CD4-positive, CD25-positive, alpha-beta regulatory T cell (primary cell): Measurements from ENCODE around the gene HNRNPM. TPM values are rescaled to one million over a fixed set of nuclear protein-coding genes. Genes with fewer than 3 reads are reported as not detected.
"Not testable (repeated sequence)": the region's sequence is repeated elsewhere in the genome, so short reads cannot be mapped to it uniquely, and the experiment has no call there.

Experiments used
- ATAC-seq, 2 donors: fragments of 150-1000 bp; cut with Tn5 transposase; one replicate each; pipeline ENCODE4 v1.10.0; 2021; ENCODE audit warnings: low read depth in 2 of 2, moderate number of reproducible peaks in 2 of 2, moderate library complexity in 1 of 2
- DNase-seq, 3 donors: peaks; one replicate each; pipeline versions ENCODE4 v3.0.0 to v3.0.0-alpha.2; 2012 to 2022; ENCODE audit warnings: mixed read lengths in 1 of 3
- H3K27ac ChIP-seq: one replicate; pipeline ENCODE4 v1.7.0; 2013; ENCODE audit warnings: mild to moderate bottlenecking, low read length; ENCODE audit not compliant: insufficient read depth, poor library complexity, severe bottlenecking
- H3K27me3 ChIP-seq: one replicate; pipeline ENCODE4 v1.7.0; 2013; ENCODE audit warnings: low read length; ENCODE audit not compliant: control insufficient read depth, insufficient read depth
- H3K36me3 ChIP-seq: one replicate; pipeline ENCODE4 v1.7.0; 2013; ENCODE audit warnings: mild to moderate bottlenecking, low read length, moderate library complexity; ENCODE audit not compliant: control insufficient read depth, insufficient read depth
- H3K4me1 ChIP-seq: 2 replicates; pipeline ENCODE4 v1.7.0; 2013; ENCODE audit warnings: mild to moderate bottlenecking, low read length; ENCODE audit not compliant: insufficient read depth, control insufficient read depth, poor library complexity, severe bottlenecking
- H3K4me3 ChIP-seq: one replicate; pipeline ENCODE4 v1.7.0; 2013; ENCODE audit warnings: low read depth, mild to moderate bottlenecking, low read length, moderate library complexity
- H3K9me3 ChIP-seq, 2 experiments: 1 replicate in 1 of 2; 2 replicates in 1 of 2; pipeline ENCODE4 v1.7.0; 2013; ENCODE audit warnings: low read length in 2 of 2, mild to moderate bottlenecking in 1 of 2, moderate library complexity in 1 of 2; ENCODE audit not compliant: control insufficient read depth in 2 of 2
- H3K27ac Mint-ChIP-seq, 3 donors: one replicate each; pipeline ENCODE4 v1.8.0; 2020 to 2022; ENCODE audit warnings: mild to moderate bottlenecking in 3 of 3, mixed read lengths in 3 of 3, moderate library complexity in 2 of 3
- H3K27me3 Mint-ChIP-seq: one replicate; pipeline ENCODE4 v1.8.0; 2022; ENCODE audit warnings: mild to moderate bottlenecking, mixed read lengths
- H3K36me3 Mint-ChIP-seq: one replicate; pipeline ENCODE4 v1.8.0; 2020; ENCODE audit warnings: mixed read lengths
- H3K4me1 Mint-ChIP-seq, 4 donors: one replicate each; pipeline ENCODE4 v1.8.0; 2020 to 2022; ENCODE audit warnings: mixed read lengths in 4 of 4, mild to moderate bottlenecking in 1 of 4
- H3K4me3 Mint-ChIP-seq, 4 donors: one replicate each; pipeline ENCODE4 v1.8.0; 2020 to 2022; ENCODE audit warnings: mild to moderate bottlenecking in 4 of 4, mixed read lengths in 4 of 4, moderate library complexity in 3 of 4
- H3K9me3 Mint-ChIP-seq, 7 donors: one replicate each; pipeline ENCODE4 v1.8.0; 2020 to 2022; ENCODE audit warnings: mixed read lengths in 7 of 7, mild to moderate bottlenecking in 3 of 7, moderate library complexity in 2 of 7
- polyA plus RNA-seq, 4 donors: library from polyadenylated mRNA; unstranded; fragments of 300-500 nt; fragmentation: Illumina TruSeq; gene quantifications; one replicate each; pipeline ENCODE4 v1.2.3, GENCODE V29; 2021
- total RNA-seq: library from RNA; stranded (reverse); gene quantifications from one replicate; pipeline ENCODE4 v1.2.3, GENCODE V29; 2022

HNRNPM gene
- total and polyA plus RNA-seq, 5 donors from 2014 or later: 161 to 263 (median 184) TPM

- peaks cover 10% of the 10 kb centered on the region for H3K36me3 ChIP-seq
These were observed 14.1 kb upstream of the HNRNPM start for GRCh38 chr19:8430650-8431049.

GRCh38 chr19:8438236-8438635, 6.5 kb upstream of the HNRNPM start:
- H3K27ac Mint-ChIP-seq: no peak overlapping the region
- peaks cover 0 to 3% (median 0%) of the 10 kb centered on the region in 4 donors for H3K4me1 Mint-ChIP-seq
- H3K9me3 Mint-ChIP-seq: no peaks in the 10 kb centered on the region
- DNase-seq (no peak), ATAC-seq (no peak)
- no peaks in the 10 kb centered on the region for H3K9me3 ChIP-seq
- no peaks in the 10 kb centered on the region for H3K27me3 ChIP-seq
- no peaks in the 10 kb centered on the region for H3K4me1 ChIP-seq
- H3K4me3 Mint-ChIP-seq: no peak overlapping the region
- no peaks in the 10 kb centered on the region for H3K36me3 Mint-ChIP-seq
- H3K36me3 ChIP-seq: peaks cover 8% of the 10 kb centered on the region
- no peak overlapping the region for H3K4me3 ChIP-seq
- H3K27ac ChIP-seq: no peak overlapping the region
- peaks cover 4% of the 10 kb centered on the region for H3K27me3 Mint-ChIP-seq

More at GRCh38 chr19:8430650-8431049, 14.1 kb upstream of the HNRNPM start:
- Histone ChIP-seq H3K4me3 (no peak overlapping the region), H3K27me3 (no peaks in the 10 kb centered on the region), H3K9me3 (no peaks in the 10 kb centered on the region), H3K4me1 (no peaks in the 10 kb centered on the region), H3K27ac (no peak overlapping the region)
- Mint-ChIP-seq H3K36me3 (peaks cover 8% of the 10 kb centered on the region), H3K4me3 (no peak overlapping the region), H3K27ac (no peak overlapping the region), H3K9me3 (peaks cover 0 to 1% (median 0%) of the 10 kb centered on the region in 7 donors), H3K27me3 (no peaks in the 10 kb centered on the region), H3K4me1 (no peaks in the 10 kb centered on the region)
- no peak for DNase-seq
- no peak for ATAC-seq

GRCh38 chr19:8441725-8442544, 2.8 kb upstream of the HNRNPM start:
- H3K27ac ChIP-seq: no peak overlapping the region
- H3K4me1 Mint-ChIP-seq: peaks cover 10 to 26% (median 19%) of the 10 kb centered on the region in 4 donors
- H3K4me3 Mint-ChIP-seq: peak overlapping the region; percentile 10 to 80 (median 60)
- H3K9me3 Mint-ChIP-seq: no peaks in the 10 kb centered on the region
- peaks cover 15% of the 10 kb centered on the region for H3K36me3 Mint-ChIP-seq
- peaks cover 14% of the 10 kb centered on the region for H3K36me3 ChIP-seq
- H3K27me3 ChIP-seq: no peaks in the 10 kb centered on the region
- H3K4me3 ChIP-seq: no peak overlapping the region
- no peak overlapping the region for H3K27ac Mint-ChIP-seq
- DNase-seq: no peak
- peaks cover 4% of the 10 kb centered on the region for H3K27me3 Mint-ChIP-seq
- H3K4me1 ChIP-seq: peaks cover 16% of the 10 kb centered on the region
- no peak for ATAC-seq
- H3K9me3 ChIP-seq: no peaks in the 10 kb centered on the region

- Histone ChIP-seq H3K4me1 (peaks cover 39% of the 10 kb centered on the region), H3K4me3 (peak overlapping the region; percentile 85), H3K27ac (peak overlapping the region; percentile 95), H3K36me3 (peaks cover 16% of the 10 kb centered on the region)
- not testable (repeated sequence) for ATAC-seq, H3K9me3 Mint-ChIP-seq, H3K9me3 ChIP-seq, H3K27me3 Mint-ChIP-seq, H3K27me3 ChIP-seq, DNase-seq
- H3K27ac Mint-ChIP-seq: peak overlapping the region; percentile 99 to 100 (median 99)
- H3K36me3 Mint-ChIP-seq: peaks cover 20% of the 10 kb centered on the region
- peak overlapping the region; percentile 96 to 99 (median 98) for H3K4me3 Mint-ChIP-seq
- H3K4me1 Mint-ChIP-seq: peaks cover 22 to 46% (median 33%) of the 10 kb centered on the region in 4 donors
These were observed 567 bp upstream of the HNRNPM start for GRCh38 chr19:8444140-8444676.

GRCh38 chr19:8445488-8446001, 770 bp downstream of the HNRNPM start:
- Histone ChIP-seq H3K36me3 (peaks cover 21% of the 10 kb centered on the region), H3K27me3 (no peaks in the 10 kb centered on the region), H3K4me3 (peak overlapping the region; percentile 90), H3K4me1 (peaks cover 50% of the 10 kb centered on the region), H3K9me3 (no peaks in the 10 kb centered on the region), H3K27ac (peak overlapping the region; percentile 95)
- Mint-ChIP-seq H3K27ac (peak overlapping the region; percentile 94 to 98 (median 96)), H3K9me3 (no peaks in the 10 kb centered on the region), H3K4me1 (peaks cover 27 to 56% (median 40%) of the 10 kb centered on the region in 4 donors), H3K36me3 (peaks cover 23% of the 10 kb centered on the region), H3K4me3 (peak overlapping the region; percentile 94 to 99 (median 98)), H3K27me3 (peaks cover 4% of the 10 kb centered on the region)
- no peak for ATAC-seq
- peak in 2 of 3 donors; percentile 42 to 47 for DNase-seq

- Mint-ChIP-seq H3K36me3 (peaks cover 23% of the 10 kb centered on the region), H3K4me1 (peaks cover 28 to 62% (median 42%) of the 10 kb centered on the region in 4 donors), H3K27ac (peak overlapping the region; percentile 94 to 98 (median 96)), H3K9me3 (no peaks in the 10 kb centered on the region), H3K4me3 (peak overlapping the region; percentile 94 to 99 (median 98)), H3K27me3 (peaks cover 3% of the 10 kb centered on the region)
- Histone ChIP-seq H3K27ac (peak overlapping the region; percentile 95), H3K27me3 (no peaks in the 10 kb centered on the region), H3K4me1 (peaks cover 52% of the 10 kb centered on the region), H3K4me3 (peak overlapping the region; percentile 90), H3K36me3 (peaks cover 21% of the 10 kb centered on the region), H3K9me3 (no peaks in the 10 kb centered on the region)
- DNase-seq (peak in 1 of 3 donors; percentile 18), ATAC-seq (no peak)
These were observed 1.4 kb downstream of the HNRNPM start for GRCh38 chr19:8446061-8446709.

- peak overlapping the region; percentile 66 for H3K4me3 ChIP-seq
- peaks cover 38 to 88% (median 68%) of the 10 kb centered on the region in 4 donors for H3K4me1 Mint-ChIP-seq
- peaks cover 40% of the 10 kb centered on the region for H3K36me3 ChIP-seq
- no peaks in the 10 kb centered on the region for H3K9me3 ChIP-seq
- H3K4me3 Mint-ChIP-seq: peak overlapping the region; percentile 27 to 88 (median 64)
- no peaks in the 10 kb centered on the region for H3K9me3 Mint-ChIP-seq
- H3K27me3 Mint-ChIP-seq: no peaks in the 10 kb centered on the region
- peaks cover 88% of the 10 kb centered on the region for H3K4me1 ChIP-seq
- ATAC-seq: no peak
- no peak overlapping the region for H3K27ac ChIP-seq
- peak overlapping the region in 2 of 3 donors; percentile 32 to 65 for H3K27ac Mint-ChIP-seq
- no peaks in the 10 kb centered on the region for H3K27me3 ChIP-seq
- peaks cover 29% of the 10 kb centered on the region for H3K36me3 Mint-ChIP-seq
- no peak for DNase-seq
These were observed 5.1 kb downstream of the HNRNPM start for GRCh38 chr19:8449830-8450229.
